M059J (cell line): ENCODE data around the gene GYG1. TPM values are rescaled to one million over a fixed set of nuclear protein-coding genes. Genes with fewer than 3 reads are reported as not detected.
"Not testable (repeated sequence)": the region's sequence is repeated elsewhere in the genome, so short reads cannot be mapped to it uniquely, and the experiment has no call there.

Experiments
- DNase-seq: peaks from one replicate; pipeline ENCODE4 v3.0.0-alpha.2; 2012; ENCODE audit warnings: low read depth
- total RNA-seq: library from RNA; depleted of rRNA; stranded (reverse); fragments of >200 nt; shearing (Covaris generic); gene quantifications from 2 replicates; pipeline ENCODE4 v1.2.3, GENCODE V29; 2014

The GYG1 gene
- total RNA-seq, 1 experiment from 2014 or later: 30.8 TPM

GRCh38 chr3:148987551-148987950, 3.8 kb upstream of the GYG1 start:
- DNase-seq: not testable (repeated sequence)

- no peak for DNase-seq
These were observed 1.1 kb upstream of the GYG1 start for GRCh38 chr3:148990236-148990635.

GRCh38 chr3:148992027-148992634, 791 bp downstream of the GYG1 start:
- DNase-seq: peak; percentile 66

GRCh38 chr3:148992635-148993255, 1.4 kb downstream of the GYG1 start:
- DNase-seq: no peak

- DNase-seq: no peak
These were observed 6.3 kb downstream of the GYG1 start for GRCh38 chr3:148997623-148998022.

GRCh38 chr3:148998297-148998696, 7.0 kb downstream of the GYG1 start:
- DNase-seq: no peak

GRCh38 chr3:148998715-148999423, 7.5 kb downstream of the GYG1 start:
- no peak for DNase-seq

GRCh38 chr3:148999806-149000205, 8.5 kb downstream of the GYG1 start:
- no peak for DNase-seq

- no peak for DNase-seq
These were observed 8.9 kb downstream of the GYG1 start for GRCh38 chr3:149000206-149000745.

- no peak for DNase-seq
These were observed 10.4 kb downstream of the GYG1 start for GRCh38 chr3:149001727-149002126.

GRCh38 chr3:149003653-149004305, 12.4 kb downstream of the GYG1 start:
- DNase-seq: no peak

GRCh38 chr3:149004622-149005021, 13.3 kb downstream of the GYG1 start:
- peak; percentile 79 for DNase-seq

- no peak for DNase-seq
These were observed 14.1 kb downstream of the GYG1 start for GRCh38 chr3:149005416-149005815.

- no peak for DNase-seq
These were observed 16.4 kb downstream of the GYG1 start for GRCh38 chr3:149007567-149008257.

GRCh38 chr3:149009732-149010131, 18.4 kb downstream of the GYG1 start:
- DNase-seq: peak; percentile 45

GRCh38 chr3:149010504-149010951, 19.2 kb downstream of the GYG1 start:
- DNase-seq: no peak

GRCh38 chr3:149010966-149011365, 19.6 kb downstream of the GYG1 start:
- DNase-seq: no peak

- no peak for DNase-seq
These were observed 20.3 kb downstream of the GYG1 start for GRCh38 chr3:149011676-149012075.

GRCh38 chr3:149013726-149014125, 22.4 kb downstream of the GYG1 start:
- no peak for DNase-seq

- DNase-seq: no peak
These were observed 24.1 kb downstream of the GYG1 start for GRCh38 chr3:149015393-149015792.

- no peak for DNase-seq
These were observed 24.9 kb downstream of the GYG1 start for GRCh38 chr3:149016242-149016641.
